Right cardiac atrium (tissue), 5 donors: ENCODE results near the gene GTF2H3. TPM values are rescaled to one million over a fixed set of nuclear protein-coding genes. Genes with fewer than 3 reads are reported as not detected.

ENCODE experiments used
- ATAC-seq, 2 donors: fragments of 200-7000 bp; cut with Tn5 transposase; one replicate each; pipeline versions ENCODE4 v1.8.0 to v1.9.1; 2020; ENCODE audit warnings: moderate library complexity in 2 of 2, mild to moderate bottlenecking in 1 of 2
- DNase-seq, 3 donors: peaks; one replicate each; pipeline ENCODE4 v3.0.0-alpha.2; 2020
- H3K27ac ChIP-seq: one replicate; pipeline ENCODE4 v1.5.1; 2013; ENCODE audit warnings: mild to moderate bottlenecking, low read length, control low read depth, moderate library complexity
- H3K27me3 ChIP-seq: one replicate; pipeline ENCODE4 v1.6.1; 2013; ENCODE audit not compliant: control insufficient read depth, insufficient read depth
- H3K4me1 ChIP-seq: one replicate; pipeline ENCODE4 v1.6.1; 2013; ENCODE audit warnings: low read length; ENCODE audit not compliant: control insufficient read depth, insufficient read depth
- H3K4me3 ChIP-seq: one replicate; pipeline ENCODE4 v1.5.1; 2013; ENCODE audit warnings: low read length, control low read depth
- H3K9me3 ChIP-seq: one replicate; pipeline ENCODE4 v1.6.1; 2013; ENCODE audit warnings: low read length; ENCODE audit not compliant: control insufficient read depth
- WGBS: extraction: QIAGEN DNeasy Blood & Tissue Kit; methylation state at CpG from one replicate; pipeline ENCODE4 v1.1.7; 2013; 5-methylcytosine and 5-hydroxymethylcytosine counted together
- intact Hi-C, 4 donors: fragments of 100-400 bp; cut with DNase I; formaldehyde crosslinking; loops; one replicate each; pipeline versions ENCODE4 v1.11.0 to v1.14.0; 2022 to 2023
- polyA plus RNA-seq: library from polyadenylated mRNA; stranded (reverse); fragments of 200-250 nt; gene quantifications from one replicate; pipeline ENCODE4 v1.2.3, GENCODE V29; 2013
- total RNA-seq, 4 donors: library from RNA; stranded (reverse); fragmentation: NEBNext Ultra II Directional; extraction: Animal tissue kit (Norgen Biotek cat#: 25700); gene quantifications; one replicate each; pipeline ENCODE4 v1.2.1, GENCODE V29; 2021
- donor health status: healthy with polysubstance abuse.
- donor health status: DM: no; HTN: yes; CAD: no.
- donor health status: DM: no; HTN: no; CAD: no.
- donor health status: DM: no; HTN: yes; CAD: no; lungs with severe emphysema.
- donor health status: DM: yes; HTN: yes; CAD: no.

GTF2H3 gene
- total and polyA plus RNA-seq, 5 donors: 5.6 to 15.3 (median 12.5) TPM

GRCh38 chr12:123645878-123646277 lies 12.2 kb downstream of the GTF2H3 start:
- DNase-seq: no peak
- no peak overlapping the region for H3K27ac ChIP-seq
- no peaks in the 10 kb centered on the region for H3K4me1 ChIP-seq
- intact Hi-C loops: no loop called here
- no peaks in the 10 kb centered on the region for H3K9me3 ChIP-seq
- 82% methylated on average over 5 of the region's 5 CpGs for WGBS
- no peaks in the 10 kb centered on the region for H3K27me3 ChIP-seq
- H3K4me3 ChIP-seq: no peak overlapping the region
- ATAC-seq: no peak

- H3K4me1 ChIP-seq: no peaks in the 10 kb centered on the region
- H3K27me3 ChIP-seq: no peaks in the 10 kb centered on the region
- ATAC-seq: no peak
- no peak for DNase-seq
- intact Hi-C loops: no loop called here
- no peak overlapping the region for H3K27ac ChIP-seq
- no peak overlapping the region for H3K4me3 ChIP-seq
- H3K9me3 ChIP-seq: no peaks in the 10 kb centered on the region
- 83% methylated on average over 5 of the region's 5 CpGs for WGBS
Observed at GRCh38 chr12:123648401-123648800, 14.8 kb downstream of the GTF2H3 start.

GRCh38 chr12:123654129-123654701 lies 20.6 kb downstream of the GTF2H3 start:
- intact Hi-C loops: no loop called here
- Histone ChIP-seq H3K4me3 (no peak overlapping the region), H3K27ac (no peak overlapping the region), H3K4me1 (no peaks in the 10 kb centered on the region), H3K9me3 (no peaks in the 10 kb centered on the region), H3K27me3 (no peaks in the 10 kb centered on the region)
- ATAC-seq (no peak), DNase-seq (no peak)
- WGBS: 96% methylated on average over 4 of the region's 4 CpGs

- no peak overlapping the region for H3K4me3 ChIP-seq
- 61% methylated on average over 5 of the region's 5 CpGs for WGBS
- no peaks in the 10 kb centered on the region for H3K9me3 ChIP-seq
- intact Hi-C loops: no loop called here
- H3K27ac ChIP-seq: no peak overlapping the region
- H3K4me1 ChIP-seq: no peaks in the 10 kb centered on the region
- ATAC-seq (peak; percentile 84 to 89), DNase-seq (peak; percentile 30 to 71 (median 68))
- no peaks in the 10 kb centered on the region for H3K27me3 ChIP-seq
Observed at GRCh38 chr12:123655420-123655819, 21.8 kb downstream of the GTF2H3 start.

GRCh38 chr12:123656392-123656791 lies 22.8 kb downstream of the GTF2H3 start:
- Histone ChIP-seq H3K27me3 (no peaks in the 10 kb centered on the region), H3K4me1 (no peaks in the 10 kb centered on the region), H3K4me3 (no peak overlapping the region), H3K9me3 (no peaks in the 10 kb centered on the region), H3K27ac (no peak overlapping the region)
- DNase-seq (no peak), ATAC-seq (peak in 1 of 2 donors; percentile 39)
- WGBS: 64% methylated on average over 4 of the region's 4 CpGs
- intact Hi-C loops: no loop called here

- H3K27ac ChIP-seq: no peak overlapping the region
- 89% methylated on average over 9 of the region's 9 CpGs for WGBS
- H3K9me3 ChIP-seq: no peaks in the 10 kb centered on the region
- H3K4me1 ChIP-seq: no peaks in the 10 kb centered on the region
- no peak overlapping the region for H3K4me3 ChIP-seq
- intact Hi-C loops: no loop called here
- H3K27me3 ChIP-seq: no peaks in the 10 kb centered on the region
- ATAC-seq (no peak), DNase-seq (no peak)
Observed at GRCh38 chr12:123657211-123657610, 23.6 kb downstream of the GTF2H3 start.

GRCh38 chr12:123659996-123660727 lies 26.5 kb downstream of the GTF2H3 start:
- no peak for ATAC-seq
- WGBS: 80% methylated on average over 5 of the region's 5 CpGs
- Histone ChIP-seq H3K9me3 (no peaks in the 10 kb centered on the region), H3K4me1 (no peaks in the 10 kb centered on the region), H3K27ac (no peak overlapping the region), H3K4me3 (no peak overlapping the region), H3K27me3 (no peaks in the 10 kb centered on the region)
- intact Hi-C loops: no loop called here
- no peak for DNase-seq

- Histone ChIP-seq H3K4me3 (no peak overlapping the region), H3K27me3 (no peaks in the 10 kb centered on the region), H3K9me3 (no peaks in the 10 kb centered on the region), H3K27ac (no peak overlapping the region), H3K4me1 (peaks cover 2% of the 10 kb centered on the region)
- 82% methylated on average over 8 of the region's 8 CpGs for WGBS
- ATAC-seq (no peak), DNase-seq (no peak)
- intact Hi-C loops: no loop called here
Observed at GRCh38 chr12:123667771-123668170, 34.1 kb downstream of the GTF2H3 start.

- WGBS: under 1% methylated on average over 53 of the region's 53 CpGs
- intact Hi-C loops: no loop called here
- Histone ChIP-seq H3K27me3 (no peaks in the 10 kb centered on the region), H3K9me3 (no peaks in the 10 kb centered on the region), H3K4me1 (peaks cover 2% of the 10 kb centered on the region), H3K27ac (no peak within 1 kb of the TSS), H3K4me3 (peak within 1 kb of the TSS; percentile 76)
- ATAC-seq: peak; percentile 99
- DNase-seq: peak; percentile 96 to 99 (median 98)
Observed at GRCh38 chr12:123670882-123671728, 37.5 kb downstream of the GTF2H3 start, which contains the start of gene TCTN2. TCTN2 (plus strand) TSS chr12:123671113; CDS start chr12:123671241, 128 bp downstream.

- Histone ChIP-seq H3K4me1 (peaks cover 2% of the 10 kb centered on the region), H3K9me3 (no peaks in the 10 kb centered on the region), H3K4me3 (no peak overlapping the region), H3K27ac (no peak overlapping the region), H3K27me3 (no peaks in the 10 kb centered on the region)
- intact Hi-C loops: no loop called here
- DNase-seq (no peak), ATAC-seq (no peak)
- WGBS: 67% methylated on average over 6 of the region's 6 CpGs
Observed at GRCh38 chr12:123671876-123672275, 38.2 kb downstream of the GTF2H3 start.

GRCh38 chr12:123675436-123675835 lies 41.8 kb downstream of the GTF2H3 start:
- intact Hi-C loops: no loop called here

More at GRCh38 chr12:123675436-123675835, 41.8 kb downstream of the GTF2H3 start:
- DNase-seq (no peak), ATAC-seq (no peak)
- Histone ChIP-seq H3K27ac (no peak overlapping the region), H3K4me1 (peaks cover 2% of the 10 kb centered on the region), H3K27me3 (no peaks in the 10 kb centered on the region), H3K9me3 (no peaks in the 10 kb centered on the region), H3K4me3 (no peak overlapping the region)
- WGBS: 98% methylated on average over 1 of the region's 1 CpG
